AG09309 (cell line): ENCODE measurements around the gene CAPN15.

ENCODE experiments used
- DNase-seq: peaks from one replicate; pipeline ENCODE4 v3.0.0-alpha.2; 2010; ENCODE audit warnings: low read depth
- H3K4me3 ChIP-seq: 2 replicates; pipeline ENCODE4 v1.5.1; 2011; ENCODE audit warnings: mild to moderate bottlenecking, low read depth, low read length, moderate library complexity; ENCODE audit not compliant: control insufficient read depth
- CTCF ChIP-seq: IDR thresholded peaks from 2 replicates; pipeline ENCODE4 v1.5.1; 2011; ENCODE audit warnings: mild to moderate bottlenecking, low read depth, low read length, inconsistent platforms; ENCODE audit not compliant: insufficient read depth, control insufficient read depth; ENCODE audit errors: missing control alignments

Gene CAPN15

GRCh38 chr16:603933-604332 lies 76.4 kb downstream of the CAPN15 start:
- no peak for TF ChIP-seq CTCF
- DNase-seq, result no peak
- H3K4me3 ChIP-seq, result no peak overlapping the region
